ENCODE data around the gene NME3. TPM values are rescaled to one million over a fixed set of nuclear protein-coding genes. Genes with fewer than 3 reads are reported as not detected.
A peak's percentile ranks its signal among the peaks of the same experiment; 100 is the strongest.

The NME3 gene
- total and polyA plus RNA-seq, 9 of the 15 experiments (the other 6 are each of a cell fraction or from before 2014, with no cell fraction given) = 0.68 to 76.3 (median 11.5) TPM

- in situ Hi-C loops (cut with MboI) = no loop called here
- TF ChIP-seq KAT2B (IDR thresholded peaks at IDR 0.05; ENCODE audit: low read depth, low read length) (no peak), CCNT2 (IDR thresholded peaks at IDR 0.05; ENCODE audit: borderline replicate concordance, extremely low read depth, insufficient read length, low read depth, low read length) (no peak), SUPT5H (IDR thresholded peaks at IDR 0.05) (peak; percentile 12; the same call in 1 of the 2 replicates), FOXP4 (CRISPR knock-in tag; IDR thresholded peaks at IDR 0.05; ENCODE audit: borderline replicate concordance) (no peak), NR1H2 (CRISPR knock-in tag; IDR thresholded peaks at IDR 0.05) (no peak), JUN (IDR thresholded peaks at IDR 0.05; ENCODE audit: borderline replicate concordance, low read depth, low read length) (no peak), JUN (CRISPR knock-in tag; IDR thresholded peaks at IDR 0.05; ENCODE audit: borderline replicate concordance) (no peak), ZEB2 (IDR thresholded peaks at IDR 0.05) (no peak), ZNF518B (CRISPR knock-in tag; IDR thresholded peaks at IDR 0.05) (no peak), POLR2B (IDR thresholded peaks at IDR 0.05; ENCODE audit: low read depth, partially characterized antibody) (peak; percentile 22), POLR2G (IDR thresholded peaks at IDR 0.05; ENCODE audit: low read depth, low read length) (peak; percentile 66), ZBTB8A (IDR thresholded peaks at IDR 0.05; ENCODE audit: partially characterized antibody) (no peak), ZNF174 (CRISPR knock-in tag; IDR thresholded peaks at IDR 0.05) (no peak), YY1 (IDR thresholded peaks at IDR 0.05; ENCODE audit: borderline replicate concordance in 1 of 3, control insufficient read depth in 1 of 3, extremely low read depth in 1 of 3, insufficient read depth in 3 of 3, insufficient read length in 1 of 3, insufficient replicate concordance in 2 of 3, low read depth in 1 of 3, low read length in 2 of 3) (no peak), RBFOX2 (IDR thresholded peaks at IDR 0.05; ENCODE audit: low read depth, low read length) (peak; percentile 38)
Observed at GRCh38 chr16:1775846-1776671, 4.7 kb upstream of the NME3 start.

More at GRCh38 chr16:1775846-1776671, 4.7 kb upstream of the NME3 start:
- BruUV-seq (replicated peaks) = no TSS peak
- H3K79me2 ChIP-seq (ENCODE audit: control insufficient read depth, insufficient read depth, low read length) = peaks cover 39% of the 10 kb centered on the region
- no peak overlapping the region for H3K4me3 ChIP-seq
- H3K9me1 ChIP-seq (ENCODE audit: control insufficient read depth, insufficient read depth, low read length) = peaks cover 2% of the 10 kb centered on the region
- ChIA-PET POLR2A (interaction anchor here (0.5 to 0.8 kb wide), 3 partner anchors 10 to 95 kb away, joined by 3 to 5 read pairs (median 3); no protein-coding TSS in a partner anchor), CTCF (ENCODE audit: low intra/inter-chr PET ratio) (no interaction called here)
- H3K9ac ChIP-seq (ENCODE audit: insufficient read depth in 1 of 2, low read depth in 2 of 2, low read length in 2 of 2) = peak overlapping the region in 1 of 2 experiments; percentile 93; a peak in 1 of 4 replicates
- peaks cover 13 to 93% of the 10 kb centered on the region in 2 experiments; a peak in 4 of 5 replicates for H3K4me1 ChIP-seq (replicated peaks in 1 of 2; ENCODE audit: control insufficient read depth in 2 of 2, insufficient read depth in 2 of 2, low read length in 2 of 2)
- WGBS (ENCODE audit: insufficient coverage, low coverage, missing lambda C conversion rate) = 83% methylated on average over 23 of the region's 28 CpGs
- intact Hi-C loops (cut with micrococcal nuclease) = no loop called here
- H3K27ac ChIP-seq (ENCODE audit: extremely low read depth, low read depth, low read length) = no peak overlapping the region
- H3K9me3 ChIP-seq (replicated peaks; ENCODE audit: control insufficient read depth, insufficient read depth, low read depth, low read length) = no peaks in the 10 kb centered on the region
- FAIRE-seq (no peak), ATAC-seq (no peak), DNase-seq (ENCODE audit: extremely low read depth in 1 of 4, low spot score in 3 of 4) (no peak)
- no peaks in the 10 kb centered on the region for H3K27me3 ChIP-seq (ENCODE audit: control insufficient read depth in 2 of 2, insufficient read depth in 2 of 2, low read length in 2 of 2)
- H3K36me3 ChIP-seq (ENCODE audit: control insufficient read depth, insufficient read depth, low read length) = peaks cover 58% of the 10 kb centered on the region; the same call in 2 of the 3 replicates
- no peak overlapping the region for H2AFZ ChIP-seq (ENCODE audit: low read depth, low read length)
- H3K4me2 ChIP-seq (ENCODE audit: insufficient read depth, low read length) = no peak overlapping the region
- H4K20me1 ChIP-seq (replicated peaks; ENCODE audit: control insufficient read depth, insufficient read depth, low read length) = peaks cover 6% of the 10 kb centered on the region; the same call in 1 of the 2 replicates
